ENCODE data around the gene RRP15. TPM values are rescaled to one million over a fixed set of nuclear protein-coding genes. Genes with fewer than 3 reads are reported as not detected.

RRP15 gene
- total and polyA plus RNA-seq, 2 experiments from 2014 or later, result 19.8 to 86.5 TPM

DNA sequence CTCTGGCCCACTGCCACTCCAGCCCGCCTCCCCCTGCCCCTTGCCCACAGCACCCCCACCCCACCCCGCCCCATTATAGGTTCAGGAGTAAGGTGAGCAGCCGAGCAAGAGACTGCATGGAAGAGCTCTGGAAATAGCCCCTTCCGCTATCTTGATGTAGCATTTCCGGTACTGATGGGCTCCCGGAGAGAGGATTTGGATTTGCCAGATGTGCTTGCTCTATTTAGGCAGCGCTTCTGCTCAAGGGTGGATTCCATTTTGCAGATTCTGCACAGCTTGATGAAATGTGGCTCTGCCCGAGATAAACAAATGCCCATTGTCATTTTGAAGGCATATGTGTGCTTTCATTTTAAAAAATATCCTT is 67.0 kb downstream of the RRP15 start:
- Histone ChIP-seq H4K20me1 (replicated peaks; ENCODE audit: insufficient read depth) (no peaks in the 10 kb centered on the region), H3K9me2 (ENCODE audit: insufficient read depth) (no peaks in the 10 kb centered on the region; the same call in 1 of the 2 replicates), H3K4me2 (no peak overlapping the region), H3K27me3 (ENCODE audit: insufficient read depth) (no peaks in the 10 kb centered on the region), H3K27ac (ENCODE audit: low read depth) (no peak overlapping the region), H3K79me2 (replicated peaks; ENCODE audit: insufficient read depth) (no peaks in the 10 kb centered on the region), H3F3A (replicated peaks; ENCODE audit: low read depth) (no peaks in the 10 kb centered on the region), H3K4me1 (ENCODE audit: insufficient read depth) (peaks cover 37% of the 10 kb centered on the region), H2AFZ (no peak overlapping the region), H3K36me3 (ENCODE audit: insufficient read depth) (no peaks in the 10 kb centered on the region), H3K4me3 (no peak overlapping the region)
- Mint-ChIP-seq H3K4me1 (peaks cover 34% of the 10 kb centered on the region), H3K27ac (no peak overlapping the region), H3K36me3 (ENCODE audit: low read depth) (no peaks in the 10 kb centered on the region), H3K27me3 (ENCODE audit: insufficient read depth, low read depth, poor library complexity) (peaks cover 2% of the 10 kb centered on the region), H3K9me3 (no peaks in the 10 kb centered on the region), H3K4me3 (no peak overlapping the region)
- TF ChIP-seq, protein P1, sequence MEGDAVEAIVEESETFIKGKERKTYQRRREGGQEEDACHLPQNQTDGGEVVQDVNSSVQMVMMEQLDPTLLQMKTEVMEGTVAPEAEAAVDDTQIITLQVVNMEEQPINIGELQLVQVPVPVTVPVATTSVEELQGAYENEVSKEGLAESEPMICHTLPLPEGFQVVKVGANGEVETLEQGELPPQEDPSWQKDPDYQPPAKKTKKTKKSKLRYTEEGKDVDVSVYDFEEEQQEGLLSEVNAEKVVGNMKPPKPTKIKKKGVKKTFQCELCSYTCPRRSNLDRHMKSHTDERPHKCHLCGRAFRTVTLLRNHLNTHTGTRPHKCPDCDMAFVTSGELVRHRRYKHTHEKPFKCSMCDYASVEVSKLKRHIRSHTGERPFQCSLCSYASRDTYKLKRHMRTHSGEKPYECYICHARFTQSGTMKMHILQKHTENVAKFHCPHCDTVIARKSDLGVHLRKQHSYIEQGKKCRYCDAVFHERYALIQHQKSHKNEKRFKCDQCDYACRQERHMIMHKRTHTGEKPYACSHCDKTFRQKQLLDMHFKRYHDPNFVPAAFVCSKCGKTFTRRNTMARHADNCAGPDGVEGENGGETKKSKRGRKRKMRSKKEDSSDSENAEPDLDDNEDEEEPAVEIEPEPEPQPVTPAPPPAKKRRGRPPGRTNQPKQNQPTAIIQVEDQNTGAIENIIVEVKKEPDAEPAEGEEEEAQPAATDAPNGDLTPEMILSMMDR (conservative IDR thresholded peaks at IDR 0.05; ENCODE audit: low read depth in 2 of 2), result no peak
- TF ChIP-seq, protein P2, sequence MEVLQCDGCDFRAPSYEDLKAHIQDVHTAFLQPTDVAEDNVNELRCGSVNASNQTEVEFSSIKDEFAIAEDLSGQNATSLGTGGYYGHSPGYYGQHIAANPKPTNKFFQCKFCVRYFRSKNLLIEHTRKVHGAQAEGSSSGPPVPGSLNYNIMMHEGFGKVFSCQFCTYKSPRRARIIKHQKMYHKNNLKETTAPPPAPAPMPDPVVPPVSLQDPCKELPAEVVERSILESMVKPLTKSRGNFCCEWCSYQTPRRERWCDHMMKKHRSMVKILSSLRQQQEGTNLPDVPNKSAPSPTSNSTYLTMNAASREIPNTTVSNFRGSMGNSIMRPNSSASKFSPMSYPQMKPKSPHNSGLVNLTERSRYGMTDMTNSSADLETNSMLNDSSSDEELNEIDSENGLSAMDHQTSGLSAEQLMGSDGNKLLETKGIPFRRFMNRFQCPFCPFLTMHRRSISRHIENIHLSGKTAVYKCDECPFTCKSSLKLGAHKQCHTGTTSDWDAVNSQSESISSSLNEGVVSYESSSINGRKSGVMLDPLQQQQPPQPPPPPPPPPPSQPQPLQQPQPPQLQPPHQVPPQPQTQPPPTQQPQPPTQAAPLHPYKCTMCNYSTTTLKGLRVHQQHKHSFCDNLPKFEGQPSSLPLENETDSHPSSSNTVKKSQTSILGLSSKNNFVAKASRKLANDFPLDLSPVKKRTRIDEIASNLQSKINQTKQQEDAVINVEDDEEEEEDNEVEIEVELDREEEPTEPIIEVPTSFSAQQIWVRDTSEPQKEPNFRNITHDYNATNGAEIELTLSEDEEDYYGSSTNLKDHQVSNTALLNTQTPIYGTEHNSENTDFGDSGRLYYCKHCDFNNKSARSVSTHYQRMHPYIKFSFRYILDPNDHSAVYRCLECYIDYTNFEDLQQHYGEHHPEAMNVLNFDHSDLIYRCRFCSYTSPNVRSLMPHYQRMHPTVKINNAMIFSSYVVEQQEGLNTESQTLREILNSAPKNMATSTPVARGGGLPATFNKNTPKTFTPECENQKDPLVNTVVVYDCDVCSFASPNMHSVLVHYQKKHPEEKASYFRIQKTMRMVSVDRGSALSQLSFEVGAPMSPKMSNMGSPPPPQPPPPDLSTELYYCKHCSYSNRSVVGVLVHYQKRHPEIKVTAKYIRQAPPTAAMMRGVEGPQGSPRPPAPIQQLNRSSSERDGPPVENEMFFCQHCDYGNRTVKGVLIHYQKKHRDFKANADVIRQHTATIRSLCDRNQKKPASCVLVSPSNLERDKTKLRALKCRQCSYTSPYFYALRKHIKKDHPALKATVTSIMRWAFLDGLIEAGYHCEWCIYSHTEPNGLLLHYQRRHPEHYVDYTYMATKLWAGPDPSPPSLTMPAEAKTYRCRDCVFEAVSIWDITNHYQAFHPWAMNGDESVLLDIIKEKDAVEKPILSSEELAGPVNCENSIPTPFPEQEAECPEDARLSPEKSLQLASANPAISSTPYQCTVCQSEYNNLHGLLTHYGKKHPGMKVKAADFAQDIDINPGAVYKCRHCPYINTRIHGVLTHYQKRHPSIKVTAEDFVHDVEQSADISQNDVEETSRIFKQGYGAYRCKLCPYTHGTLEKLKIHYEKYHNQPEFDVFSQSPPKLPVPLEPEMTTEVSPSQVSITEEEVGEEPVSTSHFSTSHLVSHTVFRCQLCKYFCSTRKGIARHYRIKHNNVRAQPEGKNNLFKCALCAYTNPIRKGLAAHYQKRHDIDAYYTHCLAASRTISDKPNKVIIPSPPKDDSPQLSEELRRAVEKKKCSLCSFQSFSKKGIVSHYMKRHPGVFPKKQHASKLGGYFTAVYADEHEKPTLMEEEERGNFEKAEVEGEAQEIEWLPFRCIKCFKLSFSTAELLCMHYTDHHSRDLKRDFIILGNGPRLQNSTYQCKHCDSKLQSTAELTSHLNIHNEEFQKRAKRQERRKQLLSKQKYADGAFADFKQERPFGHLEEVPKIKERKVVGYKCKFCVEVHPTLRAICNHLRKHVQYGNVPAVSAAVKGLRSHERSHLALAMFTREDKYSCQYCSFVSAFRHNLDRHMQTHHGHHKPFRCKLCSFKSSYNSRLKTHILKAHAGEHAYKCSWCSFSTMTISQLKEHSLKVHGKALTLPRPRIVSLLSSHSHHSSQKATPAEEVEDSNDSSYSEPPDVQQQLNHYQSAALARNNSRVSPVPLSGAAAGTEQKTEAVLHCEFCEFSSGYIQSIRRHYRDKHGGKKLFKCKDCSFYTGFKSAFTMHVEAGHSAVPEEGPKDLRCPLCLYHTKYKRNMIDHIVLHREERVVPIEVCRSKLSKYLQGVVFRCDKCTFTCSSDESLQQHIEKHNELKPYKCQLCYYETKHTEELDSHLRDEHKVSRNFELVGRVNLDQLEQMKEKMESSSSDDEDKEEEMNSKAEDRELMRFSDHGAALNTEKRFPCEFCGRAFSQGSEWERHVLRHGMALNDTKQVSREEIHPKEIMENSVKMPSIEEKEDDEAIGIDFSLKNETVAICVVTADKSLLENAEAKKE (CRISPR knock-in tag; IDR thresholded peaks at IDR 0.05), result no peak
- TF ChIP-seq EZH2phosphoT487 (IDR thresholded peaks at IDR 0.05; ENCODE audit: unreplicated experiment) (no peak), NANOG (IDR thresholded peaks at IDR 0.05; ENCODE audit: borderline replicate concordance) (no peak), ZNF114 (CRISPR knock-in tag; IDR thresholded peaks at IDR 0.05) (no peak), ZNF331 (CRISPR knock-in tag; IDR thresholded peaks at IDR 0.05; ENCODE audit: low read depth) (no peak), EZH2 (IDR thresholded peaks at IDR 0.05; ENCODE audit: low read depth, unreplicated experiment) (no peak), JUNB (IDR thresholded peaks at IDR 0.05; ENCODE audit: unreplicated experiment) (no peak)
- TF ChIP-seq, protein P3, sequence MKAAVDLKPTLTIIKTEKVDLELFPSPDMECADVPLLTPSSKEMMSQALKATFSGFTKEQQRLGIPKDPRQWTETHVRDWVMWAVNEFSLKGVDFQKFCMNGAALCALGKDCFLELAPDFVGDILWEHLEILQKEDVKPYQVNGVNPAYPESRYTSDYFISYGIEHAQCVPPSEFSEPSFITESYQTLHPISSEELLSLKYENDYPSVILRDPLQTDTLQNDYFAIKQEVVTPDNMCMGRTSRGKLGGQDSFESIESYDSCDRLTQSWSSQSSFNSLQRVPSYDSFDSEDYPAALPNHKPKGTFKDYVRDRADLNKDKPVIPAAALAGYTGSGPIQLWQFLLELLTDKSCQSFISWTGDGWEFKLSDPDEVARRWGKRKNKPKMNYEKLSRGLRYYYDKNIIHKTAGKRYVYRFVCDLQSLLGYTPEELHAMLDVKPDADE (IDR thresholded peaks at IDR 0.05), result no peak
- TF ChIP-seq, protein P4, sequence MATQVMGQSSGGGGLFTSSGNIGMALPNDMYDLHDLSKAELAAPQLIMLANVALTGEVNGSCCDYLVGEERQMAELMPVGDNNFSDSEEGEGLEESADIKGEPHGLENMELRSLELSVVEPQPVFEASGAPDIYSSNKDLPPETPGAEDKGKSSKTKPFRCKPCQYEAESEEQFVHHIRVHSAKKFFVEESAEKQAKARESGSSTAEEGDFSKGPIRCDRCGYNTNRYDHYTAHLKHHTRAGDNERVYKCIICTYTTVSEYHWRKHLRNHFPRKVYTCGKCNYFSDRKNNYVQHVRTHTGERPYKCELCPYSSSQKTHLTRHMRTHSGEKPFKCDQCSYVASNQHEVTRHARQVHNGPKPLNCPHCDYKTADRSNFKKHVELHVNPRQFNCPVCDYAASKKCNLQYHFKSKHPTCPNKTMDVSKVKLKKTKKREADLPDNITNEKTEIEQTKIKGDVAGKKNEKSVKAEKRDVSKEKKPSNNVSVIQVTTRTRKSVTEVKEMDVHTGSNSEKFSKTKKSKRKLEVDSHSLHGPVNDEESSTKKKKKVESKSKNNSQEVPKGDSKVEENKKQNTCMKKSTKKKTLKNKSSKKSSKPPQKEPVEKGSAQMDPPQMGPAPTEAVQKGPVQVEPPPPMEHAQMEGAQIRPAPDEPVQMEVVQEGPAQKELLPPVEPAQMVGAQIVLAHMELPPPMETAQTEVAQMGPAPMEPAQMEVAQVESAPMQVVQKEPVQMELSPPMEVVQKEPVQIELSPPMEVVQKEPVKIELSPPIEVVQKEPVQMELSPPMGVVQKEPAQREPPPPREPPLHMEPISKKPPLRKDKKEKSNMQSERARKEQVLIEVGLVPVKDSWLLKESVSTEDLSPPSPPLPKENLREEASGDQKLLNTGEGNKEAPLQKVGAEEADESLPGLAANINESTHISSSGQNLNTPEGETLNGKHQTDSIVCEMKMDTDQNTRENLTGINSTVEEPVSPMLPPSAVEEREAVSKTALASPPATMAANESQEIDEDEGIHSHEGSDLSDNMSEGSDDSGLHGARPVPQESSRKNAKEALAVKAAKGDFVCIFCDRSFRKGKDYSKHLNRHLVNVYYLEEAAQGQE (IDR thresholded peaks at IDR 0.05; ENCODE audit: unreplicated experiment), result no peak
- ATAC-seq, result no peak
- DNase-seq (ENCODE audit: low spot score), result no peak
